Tibial nerve (tissue), 4 donors: ENCODE measurements around the gene RBM47. TPM values are rescaled to one million over a fixed set of nuclear protein-coding genes. Genes with fewer than 3 reads are reported as not detected.
"Not testable (repeated sequence)": the region's sequence is repeated elsewhere in the genome, so short reads cannot be mapped to it uniquely, and the experiment has no call there.

Source experiments
- DNase-seq, 2 donors: peaks; one replicate each; pipeline ENCODE4 v3.0.0-alpha.2; 2019; ENCODE audit warnings: low spot score in 2 of 2
- H3K27ac ChIP-seq, 4 donors: fragments of 200-600 bp; sonication (generic) in 3 of 4; one replicate each; pipeline ENCODE4 v1.5.1; 2017 to 2019; ENCODE audit warnings: mild to moderate bottlenecking in 1 of 4
- H3K27me3 ChIP-seq, 2 donors: fragments of 200-600 bp; sonication (generic) in 1 of 2; one replicate each; pipeline versions ENCODE4 v1.5.1 to v1.6.0; 2017 to 2019
- H3K36me3 ChIP-seq, 3 donors: fragments of 200-600 bp; sonication (generic); one replicate each; pipeline ENCODE4 v1.5.1; 2018 to 2019
- H3K4me1 ChIP-seq, 4 donors: fragments of 200-600 bp; sonication (generic) in 3 of 4; one replicate each; pipeline ENCODE4 v1.5.1; 2017 to 2019
- H3K4me3 ChIP-seq, 4 donors: fragments of 200-600 bp; sonication (generic) in 3 of 4; one replicate each; pipeline ENCODE4 v1.5.1; 2017 to 2019; ENCODE audit warnings: mild to moderate bottlenecking in 1 of 4, moderate library complexity in 1 of 4
- H3K9me3 ChIP-seq, 4 donors: fragments of 200-600 bp; sonication (generic) in 3 of 4; one replicate each; pipeline ENCODE4 v1.5.1; 2017 to 2019
- CTCF ChIP-seq, 5 experiments: fragments of 200-600 bp in 3 of 5; fragments of 450-650 bp in 2 of 5; sonication (generic) in 3 of 5; IDR thresholded peaks; one replicate each; pipeline ENCODE4 v1.5.1; 2016 to 2019; ENCODE audit warnings: antibody characterized with exemption in 5 of 5, mild to moderate bottlenecking in 3 of 5, moderate library complexity in 2 of 5
- EP300 ChIP-seq, 2 donors: sonication (generic); formaldehyde crosslinking; IDR thresholded peaks; one replicate each; pipeline ENCODE4 v1.6.1; 2017; ENCODE audit warnings: antibody characterized with exemption in 2 of 2, mild to moderate bottlenecking in 1 of 2
- POLR2A ChIP-seq, 2 donors: fragments of 450-650 bp; IDR thresholded peaks; one replicate each; pipeline ENCODE4 v1.6.1; 2017; ENCODE audit warnings: antibody characterized with exemption in 2 of 2, mild to moderate bottlenecking in 2 of 2, moderate library complexity in 2 of 2
- WGBS, 2 donors: methylation state at CpG; one replicate each; pipeline ENCODE4 v1.1.5; 2018; 5-methylcytosine and 5-hydroxymethylcytosine counted together
- total RNA-seq, 4 donors: library from RNA; depleted of rRNA; stranded (reverse); fragments of >200 nt; gene quantifications; one replicate each; pipeline ENCODE4 v1.1.0, GENCODE V29; 2016

RBM47 gene
- total RNA-seq, 4 donors from 2014 or later: 22.8 to 93.9 (median 41.0) TPM

DNA sequence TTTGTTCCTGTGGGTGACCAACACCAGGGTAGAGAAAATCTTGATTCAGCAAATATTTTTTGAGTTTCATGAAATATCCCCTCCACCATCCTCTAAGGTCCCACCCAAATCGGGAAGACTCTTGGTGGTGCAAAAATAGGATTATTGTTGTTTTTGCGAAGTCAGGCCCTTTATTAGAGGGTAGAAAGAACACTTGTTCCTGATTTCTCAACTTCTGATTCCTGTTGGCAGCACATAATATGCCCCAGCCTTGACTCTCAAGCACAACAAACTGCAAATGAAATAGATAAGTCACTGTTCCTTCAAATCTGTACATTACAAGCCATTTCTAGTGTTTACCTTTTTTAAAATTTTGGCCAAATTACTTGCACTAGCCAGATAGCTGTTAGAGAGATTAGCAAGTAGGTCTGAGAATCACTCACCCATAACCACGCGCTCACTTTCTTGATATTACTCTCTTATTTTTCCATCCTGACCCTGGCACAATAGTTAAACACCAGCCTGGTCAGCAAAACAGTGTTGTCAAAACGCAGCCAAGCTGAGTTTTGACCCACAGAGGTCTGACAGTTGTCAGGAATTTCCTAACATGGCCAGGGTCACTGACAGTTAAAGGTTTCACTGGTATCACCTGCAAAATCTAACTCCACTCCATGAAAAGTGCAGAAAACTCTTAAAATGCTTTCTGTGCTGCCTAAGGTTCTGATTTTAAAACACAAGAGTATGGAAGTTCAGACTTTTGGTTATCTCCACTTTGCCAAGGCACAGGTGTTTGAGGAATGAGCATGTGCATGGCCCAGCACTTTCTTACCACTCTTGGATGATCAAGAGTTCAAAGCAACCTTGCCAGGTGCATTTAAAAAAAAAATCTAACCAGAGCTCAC is 69.8 kb downstream of the RBM47 start:
- TF ChIP-seq EP300 (IDR thresholded peaks at IDR 0.05): peak in 1 of 2 donors; percentile 64
- TF ChIP-seq POLR2A (IDR thresholded peaks at IDR 0.05): no peak
- no peaks in the 10 kb centered on the region for H3K9me3 ChIP-seq
- H3K4me3 ChIP-seq: no peak overlapping the region
- H3K27me3 ChIP-seq: no peaks in the 10 kb centered on the region
- H3K36me3 ChIP-seq: no peaks in the 10 kb centered on the region
- H3K27ac ChIP-seq: peak overlapping the region in 2 of 4 donors; percentile 42 to 43
- DNase-seq: no peak
- no peaks in the 10 kb centered on the region for H3K4me1 ChIP-seq
- WGBS, 2 donors: 51 to 55% methylated on average over 5 of the region's 5 CpGs

DNA sequence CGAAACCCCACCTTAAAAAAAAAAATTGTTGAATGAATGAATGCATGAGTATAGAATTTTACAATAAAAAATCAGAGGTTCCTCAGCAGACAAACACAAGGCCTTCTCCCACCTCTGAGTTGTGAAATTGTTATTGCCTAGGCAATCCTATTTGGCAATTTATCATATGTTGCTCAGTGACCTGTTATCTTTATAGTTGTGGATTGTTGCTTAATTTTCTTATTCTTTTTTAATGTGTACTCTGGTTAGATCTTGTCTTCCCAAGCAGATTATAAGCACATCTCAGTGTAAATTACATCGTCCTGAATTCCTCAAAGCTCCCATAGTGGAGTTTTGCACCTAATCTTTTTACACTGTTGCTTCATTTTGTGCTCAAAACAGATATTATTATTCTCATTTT is 71.9 kb downstream of the RBM47 start:
- DNase-seq: no peak
- Histone ChIP-seq H3K36me3 (no peaks in the 10 kb centered on the region), H3K27me3 (no peaks in the 10 kb centered on the region), H3K27ac (no peak overlapping the region), H3K9me3 (no peaks in the 10 kb centered on the region), H3K4me3 (no peak overlapping the region), H3K4me1 (no peaks in the 10 kb centered on the region)
- WGBS, 2 donors: 93 to 100% methylated on average over 2 of the region's 2 CpGs
- TF ChIP-seq POLR2A (IDR thresholded peaks at IDR 0.05) (no peak), EP300 (IDR thresholded peaks at IDR 0.05) (no peak), CTCF (IDR thresholded peaks at IDR 0.05) (no peak)

DNA sequence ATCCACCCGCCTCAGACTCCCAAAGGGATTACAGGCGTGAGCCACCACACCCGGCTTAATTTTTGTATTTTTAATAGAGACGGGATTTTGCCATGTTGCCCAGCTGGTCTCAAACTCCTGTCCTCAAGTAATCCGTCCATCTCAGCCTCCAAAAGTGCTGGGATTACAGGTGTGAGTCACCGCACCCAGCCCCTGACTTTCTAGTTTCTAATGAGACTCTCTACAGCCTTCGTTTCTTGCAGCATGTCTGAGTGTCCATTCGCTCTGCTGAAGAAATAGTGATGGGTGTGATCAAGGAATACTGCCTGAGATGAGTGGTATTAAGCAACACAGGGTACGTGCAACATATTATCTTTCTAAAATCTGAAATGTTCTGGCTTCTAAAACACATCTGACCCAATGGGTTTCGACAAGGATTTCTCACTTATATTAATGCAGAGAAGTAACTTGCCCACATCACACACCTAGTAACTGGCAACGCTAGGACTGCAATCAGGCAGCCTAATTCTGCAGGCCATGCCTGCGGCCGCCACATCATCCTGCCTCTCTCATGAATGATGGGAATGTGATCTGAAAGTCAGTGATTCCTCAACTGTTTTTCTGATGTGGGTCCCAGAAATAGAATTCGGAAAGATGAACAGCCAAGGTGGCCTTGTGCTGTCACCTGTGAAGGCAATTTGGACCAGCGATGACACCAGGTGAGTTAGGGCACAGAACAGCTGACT is 74.3 kb downstream of the RBM47 start:
- Histone ChIP-seq H3K4me3 (no peak overlapping the region), H3K27ac (no peak overlapping the region), H3K9me3 (no peaks in the 10 kb centered on the region), H3K27me3 (no peaks in the 10 kb centered on the region), H3K36me3 (no peaks in the 10 kb centered on the region), H3K4me1 (no peaks in the 10 kb centered on the region)
- WGBS, 2 donors: 87% methylated on average over 15 of the region's 15 CpGs
- TF ChIP-seq EP300 (IDR thresholded peaks at IDR 0.05) (no peak), POLR2A (IDR thresholded peaks at IDR 0.05) (no peak), CTCF (IDR thresholded peaks at IDR 0.05) (no peak)
- DNase-seq: no peak

DNA sequence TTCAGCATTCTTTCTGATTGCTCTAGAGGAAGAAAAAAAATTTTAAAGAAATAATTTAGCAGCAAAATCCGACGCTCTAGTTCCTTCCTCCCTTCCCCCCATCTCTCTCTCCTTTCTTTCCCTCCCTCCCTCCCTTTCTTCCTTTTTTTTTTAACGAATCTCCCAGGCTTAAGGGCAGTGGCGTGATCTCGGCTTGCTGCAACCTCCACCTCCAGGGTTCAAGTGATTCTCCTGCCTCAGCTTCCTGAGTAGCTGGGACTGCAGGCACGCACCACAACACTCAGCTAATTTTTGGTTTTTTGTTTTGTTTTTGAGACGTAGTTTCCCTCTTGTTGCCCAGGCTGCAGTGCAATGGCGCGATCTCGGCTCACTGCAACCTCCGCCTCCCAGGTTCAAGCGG is 75.0 kb downstream of the RBM47 start:
- WGBS, 2 donors: 60 to 63% methylated on average over 12 of the region's 12 CpGs
- not testable (repeated sequence) for H3K27me3 ChIP-seq, H3K36me3 ChIP-seq, H3K4me1 ChIP-seq, H3K27ac ChIP-seq, H3K4me3 ChIP-seq, DNase-seq, H3K9me3 ChIP-seq

DNA sequence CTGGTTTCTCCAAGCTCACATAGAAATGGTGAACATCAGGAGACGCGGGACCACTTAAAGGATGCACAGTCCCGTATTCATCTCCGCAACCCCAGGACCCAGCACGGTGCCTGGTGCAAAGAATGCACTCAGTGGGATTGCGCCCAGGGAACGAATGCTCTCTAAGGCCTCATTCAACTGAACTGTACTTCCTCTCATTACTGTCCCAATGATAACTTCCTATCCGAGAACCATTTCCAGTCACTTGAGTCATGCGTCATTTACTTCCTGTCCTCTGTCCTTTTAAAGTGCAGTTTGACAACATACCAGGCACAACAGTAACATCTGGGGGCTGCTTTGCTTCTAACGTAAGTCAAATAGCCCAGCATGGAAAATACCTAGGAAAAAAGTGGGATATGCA is 75.7 kb downstream of the RBM47 start:
- H3K27ac ChIP-seq: no peak overlapping the region
- 69 to 70% methylated on average over 10 of the region's 10 CpGs for WGBS, 2 donors

More for the DNA sequence above, 75.7 kb downstream of the RBM47 start:
- no peaks in the 10 kb centered on the region for H3K36me3 ChIP-seq
- H3K4me3 ChIP-seq: no peak overlapping the region
- TF ChIP-seq EP300 (IDR thresholded peaks at IDR 0.05): peak in 1 of 2 donors; percentile 77
- TF ChIP-seq POLR2A (IDR thresholded peaks at IDR 0.05): no peak
- no peak for TF ChIP-seq CTCF (IDR thresholded peaks at IDR 0.05)
- no peaks in the 10 kb centered on the region for H3K4me1 ChIP-seq
- DNase-seq: peak in 1 of 2 donors; percentile 35
- no peaks in the 10 kb centered on the region for H3K27me3 ChIP-seq
- no peaks in the 10 kb centered on the region for H3K9me3 ChIP-seq
